Measurements from ENCODE around the gene C13orf46.
"Not testable (repeated sequence)": the region's sequence is repeated elsewhere in the genome, so short reads cannot be mapped to it uniquely, and the experiment has no call there.

The C13orf46 gene

DNA sequence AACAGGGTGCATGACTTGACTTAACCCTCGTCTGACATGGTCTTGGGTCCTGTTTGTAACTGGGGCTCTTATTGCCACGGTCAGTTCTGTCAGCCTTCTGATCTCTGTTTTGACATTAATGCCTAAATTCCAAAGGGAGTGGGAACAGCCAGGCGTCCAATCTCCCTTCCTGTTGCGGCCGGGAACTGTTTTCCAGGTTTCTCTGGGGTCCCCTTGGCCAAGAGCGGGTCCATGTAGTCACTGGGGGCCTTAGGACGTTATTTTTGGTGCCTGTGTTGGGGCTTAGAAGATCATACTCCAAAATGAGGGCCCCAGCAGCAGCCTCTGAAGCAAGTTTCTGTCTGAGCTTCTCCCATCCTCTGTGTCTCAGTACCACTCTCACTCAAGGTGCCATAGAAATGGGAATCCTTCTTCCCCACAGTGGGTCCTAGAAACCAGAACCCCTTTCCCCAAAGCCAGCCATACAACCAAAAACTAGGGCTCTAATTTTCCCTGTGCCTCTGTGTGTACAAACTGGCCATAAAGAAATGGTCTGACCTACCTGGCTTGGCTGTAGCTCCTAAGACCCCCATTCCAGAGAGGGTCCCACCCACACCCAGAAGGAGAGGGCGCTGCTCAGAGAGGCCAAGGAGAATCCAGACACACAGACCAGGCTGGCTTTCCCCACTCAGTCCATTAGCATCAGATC is 50.4 kb downstream of the C13orf46 start:
- DNase-seq (ENCODE audit: low read depth), result no peak

DNA sequence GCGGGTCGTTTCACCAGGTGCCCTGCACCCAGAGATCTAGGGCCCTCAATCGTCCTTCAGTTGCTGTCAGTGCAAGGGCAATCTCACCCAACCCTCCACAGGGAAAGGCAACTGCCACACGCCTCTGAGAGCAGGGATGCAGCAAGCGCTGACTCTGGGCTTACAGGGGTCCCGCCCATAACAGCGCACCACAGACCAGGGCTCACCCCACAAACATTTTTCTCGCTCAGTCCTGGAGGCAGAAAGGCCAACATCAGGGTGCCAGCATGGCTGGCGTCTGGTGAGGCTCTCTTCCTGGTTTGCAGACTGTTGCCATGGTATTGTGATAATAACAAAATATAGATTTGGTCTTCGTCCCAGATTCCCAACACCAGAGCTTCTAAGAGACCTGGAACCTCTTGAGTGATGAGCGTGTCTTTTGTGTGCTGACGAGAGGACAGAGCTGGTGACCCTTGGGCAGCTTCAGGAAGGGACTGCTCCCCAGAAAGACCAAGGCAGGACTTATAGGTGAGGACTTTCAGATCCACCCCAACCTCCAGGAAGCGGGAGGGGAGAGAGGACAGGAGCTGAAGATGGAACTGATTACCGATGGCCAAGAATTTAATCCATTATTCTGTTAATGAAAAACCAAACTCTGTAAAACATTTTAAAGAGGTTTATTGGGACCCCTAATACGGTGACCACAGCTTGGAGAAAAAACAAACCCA is 51.3 kb downstream of the C13orf46 start:
- DNase-seq (ENCODE audit: low read depth), result no peak

DNA sequence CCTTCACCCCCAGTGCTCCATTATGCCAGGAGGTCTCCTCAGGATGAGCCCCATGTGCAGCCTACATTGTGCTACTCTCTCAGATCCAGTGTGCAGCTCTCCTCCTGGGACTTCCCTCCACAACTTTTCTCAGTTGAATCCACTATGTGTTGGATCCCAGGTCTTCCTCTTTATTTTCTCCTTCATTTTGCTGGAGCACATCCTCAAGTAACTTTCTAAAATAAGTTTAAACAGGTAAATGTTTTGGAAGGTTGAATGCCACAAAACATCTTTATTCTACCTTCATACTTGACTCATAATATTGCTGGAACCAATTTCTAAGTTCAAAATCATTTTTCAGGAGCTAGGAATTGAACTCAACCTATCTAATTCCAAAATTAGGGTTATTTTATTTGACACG is 52.1 kb downstream of the C13orf46 start:
- no peak for DNase-seq (ENCODE audit: low read depth)

DNA sequence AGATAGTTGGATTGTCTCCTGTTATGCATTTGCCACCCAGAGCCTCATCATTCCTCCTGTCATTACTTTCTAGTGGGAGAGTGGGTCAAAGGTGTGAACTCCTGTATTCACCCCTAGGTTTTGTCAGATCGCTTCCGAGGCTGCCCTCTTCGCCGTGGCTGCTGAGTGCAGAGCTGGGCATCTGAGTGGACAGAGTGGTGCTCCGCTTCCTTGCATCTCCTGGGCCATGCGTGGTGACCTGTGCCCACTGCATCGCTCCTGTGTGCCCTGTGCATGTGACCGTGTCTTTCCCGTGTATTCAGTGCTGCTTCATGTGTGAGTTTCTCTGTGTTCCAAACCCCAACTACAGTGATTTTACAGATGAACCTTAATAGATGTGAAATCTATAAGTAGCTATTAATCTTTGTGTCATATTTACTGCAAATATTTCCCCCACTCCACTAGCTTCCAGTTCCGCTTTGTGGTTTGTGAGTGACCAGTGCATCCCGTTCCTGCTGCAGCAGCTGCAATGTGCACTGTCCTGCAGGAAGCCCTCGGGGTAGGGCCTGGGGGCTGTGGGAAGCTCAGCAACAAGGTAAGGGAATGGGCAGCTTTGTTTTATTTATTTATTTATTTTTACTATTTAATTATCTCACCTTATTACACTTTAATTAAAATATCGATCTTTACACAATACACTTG is 53.1 kb downstream of the C13orf46 start:
- DNase-seq (ENCODE audit: low read depth), result no peak

DNA sequence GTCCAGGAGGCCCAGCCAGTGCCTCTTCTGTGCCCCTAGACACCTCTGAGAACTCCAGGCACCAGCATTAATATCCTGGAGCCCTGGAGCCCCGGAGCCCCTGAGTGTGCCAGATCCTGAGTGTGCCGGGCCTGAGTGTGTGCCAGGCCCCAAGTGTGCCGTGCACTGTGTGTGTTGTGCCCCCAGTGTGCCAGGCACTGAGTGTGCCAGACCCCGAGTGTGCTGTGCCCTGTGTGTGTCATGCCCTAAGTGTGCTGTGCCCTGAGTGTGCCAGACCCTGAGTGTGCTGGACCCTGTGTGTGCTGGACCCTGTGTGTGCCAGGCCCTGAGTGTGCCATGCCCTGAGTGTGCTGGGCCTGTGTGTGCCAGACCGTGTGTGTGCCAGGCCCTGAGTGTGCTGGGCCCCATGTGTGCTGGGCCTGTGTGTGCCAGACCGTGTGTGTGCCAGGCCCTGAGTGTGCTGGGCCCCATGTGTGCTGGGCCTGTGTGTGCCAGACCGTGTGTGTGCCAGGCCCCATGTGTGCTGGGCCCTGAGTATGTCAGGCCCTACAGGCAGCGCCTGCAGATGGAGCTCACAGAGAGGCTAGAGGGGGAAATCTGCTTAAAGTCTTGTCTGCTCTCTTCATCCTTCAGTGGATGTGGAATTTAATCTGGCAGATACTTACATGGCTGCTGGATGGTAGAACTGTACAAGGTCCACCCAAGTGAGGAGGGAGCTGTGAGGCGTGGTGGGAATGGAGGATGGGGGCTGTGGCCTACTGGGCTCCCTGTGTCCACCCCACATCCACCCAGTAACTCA is 53.9 kb downstream of the C13orf46 start:
- no peak for DNase-seq (ENCODE audit: low read depth)

DNA sequence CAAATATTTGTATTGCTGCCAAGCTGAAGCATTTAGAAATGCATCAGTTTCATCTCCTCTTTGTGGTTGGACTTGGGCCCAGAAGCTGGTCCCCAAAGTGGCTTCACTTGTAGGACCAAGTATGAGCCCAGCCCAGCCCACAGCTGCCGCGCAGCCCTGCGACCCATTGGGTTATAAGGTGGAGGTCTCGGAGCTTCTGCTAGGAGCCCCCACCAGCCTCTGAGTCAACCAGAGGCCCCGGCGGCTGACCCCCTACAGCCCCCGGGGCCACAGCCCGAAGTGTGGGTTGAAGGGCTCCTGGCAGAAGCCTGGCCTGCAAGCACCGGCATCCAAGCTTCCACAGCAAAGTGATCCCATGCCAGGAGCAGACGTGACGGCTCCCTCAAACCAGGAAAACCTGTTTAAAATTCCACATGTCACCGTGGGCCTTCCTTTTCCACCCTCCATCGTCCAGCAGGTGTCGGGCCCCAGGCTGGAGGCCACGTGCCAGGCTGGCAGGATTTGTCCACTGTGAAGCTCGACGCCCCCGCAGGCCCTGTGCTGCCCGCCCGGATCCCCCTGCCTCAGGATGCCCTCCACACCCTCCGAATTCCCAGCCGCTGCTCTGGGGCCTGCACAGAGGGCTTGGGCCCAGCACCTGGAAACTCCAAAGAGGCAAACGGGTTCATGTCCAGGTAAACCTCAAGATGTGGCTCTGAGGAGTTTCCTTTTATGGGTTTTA is 54.7 kb downstream of the C13orf46 start:
- DNase-seq (ENCODE audit: low read depth), result no peak

DNA sequence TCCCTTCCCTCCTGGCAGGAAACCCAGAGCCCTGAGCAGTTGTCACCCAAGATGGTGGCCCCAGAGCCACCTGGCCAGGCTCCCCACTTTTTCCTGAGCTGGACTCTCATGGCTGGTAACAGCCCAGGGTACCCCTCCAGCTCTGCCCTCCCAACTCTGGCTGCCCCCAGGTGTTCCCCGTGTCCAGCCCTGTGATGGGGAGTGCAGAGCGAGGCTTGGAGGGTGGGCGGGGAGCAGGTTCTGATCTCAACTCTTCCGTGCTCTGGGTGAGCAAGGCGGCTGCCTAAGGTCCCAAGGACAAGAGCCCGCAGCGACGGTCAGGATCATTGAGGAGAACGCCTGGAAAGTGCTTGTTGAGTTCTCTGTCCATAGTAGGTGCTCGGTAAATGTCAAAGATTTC is 55.3 kb downstream of the C13orf46 start:
- no peak for DNase-seq (ENCODE audit: low read depth)

DNA sequence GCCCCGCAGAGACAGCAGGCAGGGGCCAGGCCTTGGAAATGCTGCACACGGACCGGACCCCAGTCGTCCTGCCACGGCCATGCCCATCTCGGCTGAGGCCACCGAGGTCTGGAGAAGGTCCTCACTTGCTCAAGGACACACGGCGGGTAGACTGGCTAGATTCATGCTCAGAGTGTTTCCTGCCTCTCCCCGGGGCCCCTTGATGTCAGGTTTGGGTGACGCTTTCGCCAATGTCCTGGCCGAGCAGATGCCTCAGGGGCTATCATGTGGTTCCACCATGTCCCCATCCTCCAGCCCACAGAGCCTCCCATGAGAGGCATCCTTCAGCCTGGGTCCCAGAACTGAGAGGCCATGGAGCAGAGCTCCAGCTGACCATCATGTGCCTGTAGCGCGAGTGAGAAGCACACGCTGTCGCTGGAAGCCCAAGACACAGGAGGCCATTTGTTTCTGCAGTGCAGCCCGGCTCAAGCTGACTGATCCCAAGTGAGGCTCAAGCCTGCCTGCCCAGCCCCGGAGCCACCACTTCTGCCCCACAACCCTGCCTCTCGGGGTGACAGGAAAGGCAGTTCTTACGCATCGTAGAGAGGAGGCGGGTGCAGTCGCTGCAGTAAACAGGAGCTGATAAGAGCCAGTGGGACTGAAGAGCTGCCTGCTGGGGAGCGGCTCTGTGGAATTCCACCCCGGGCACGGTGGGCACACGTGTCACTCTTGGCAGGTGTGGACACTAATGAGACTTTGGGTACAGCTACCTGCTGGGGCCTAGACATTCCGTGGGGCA is 56.1 kb downstream of the C13orf46 start:
- DNase-seq (ENCODE audit: low read depth), result no peak

DNA sequence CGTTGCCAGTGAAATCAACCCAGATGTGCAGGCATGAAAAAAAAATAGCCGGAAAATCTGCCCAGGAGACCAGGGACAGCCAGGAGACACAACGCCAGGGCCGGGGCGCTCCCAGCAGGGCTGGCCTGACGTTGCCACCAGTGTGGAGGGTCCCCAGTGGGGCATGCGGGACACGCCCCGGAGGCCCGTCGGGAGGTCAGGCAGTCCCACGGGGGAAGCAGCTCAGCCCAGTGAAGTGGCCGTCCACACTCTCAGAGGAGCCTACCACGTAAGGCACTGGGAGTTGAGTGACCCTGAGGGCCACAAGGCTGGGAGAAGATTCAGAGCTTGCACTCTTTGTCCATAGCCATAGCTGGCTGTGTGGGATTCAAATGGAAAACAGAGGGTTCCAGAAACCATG is 56.8 kb downstream of the C13orf46 start:
- no peak for DNase-seq (ENCODE audit: low read depth)

DNA sequence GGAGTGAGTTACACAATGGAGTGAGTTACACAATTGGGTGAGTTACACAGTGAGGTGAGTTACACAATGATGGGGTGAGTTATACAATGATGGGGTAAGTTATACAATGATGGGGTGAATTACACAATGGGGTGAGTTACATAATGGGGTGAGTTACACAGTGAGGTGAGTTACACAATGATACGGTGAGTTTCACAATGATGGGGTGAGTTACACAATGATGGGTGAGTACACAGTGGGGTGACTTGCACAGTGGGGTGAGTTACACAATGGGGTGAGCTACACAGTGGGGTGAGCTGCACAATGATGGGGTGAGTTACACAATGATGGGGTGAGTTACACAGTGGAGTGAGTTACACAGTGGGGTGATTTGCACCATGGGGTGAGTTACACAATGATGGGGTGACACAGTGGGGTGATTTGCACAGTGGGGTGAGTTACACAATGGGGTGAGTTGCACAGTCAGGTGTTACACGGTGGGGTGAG is 57.5 kb downstream of the C13orf46 start:
- no peak for DNase-seq (ENCODE audit: low read depth)

DNA sequence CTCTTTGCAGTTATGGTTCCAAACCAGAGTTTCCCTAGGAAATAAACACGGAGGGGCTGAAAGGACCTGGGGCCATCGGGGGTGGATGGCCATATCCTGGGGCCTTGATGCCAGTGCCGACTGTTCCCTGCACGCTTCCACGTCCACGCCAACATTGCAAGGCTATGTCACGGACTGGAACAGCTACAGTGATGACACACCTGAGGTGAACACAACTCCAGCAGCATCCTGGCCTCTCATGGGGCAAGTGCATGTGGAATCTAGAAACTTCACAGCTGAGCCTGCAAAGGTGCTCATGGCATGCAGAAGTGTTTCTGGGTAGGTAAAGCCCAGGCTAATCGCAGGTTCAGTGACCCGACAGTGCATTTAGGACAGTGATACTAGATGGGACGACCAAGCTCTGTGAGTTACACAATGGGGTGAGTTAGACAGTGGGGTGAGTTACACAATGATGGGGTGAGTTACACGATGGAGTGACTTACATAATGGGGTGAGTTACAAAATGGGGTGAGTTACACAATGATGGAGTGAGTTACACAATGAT is 58.0 kb downstream of the C13orf46 start:
- DNase-seq (ENCODE audit: low read depth), result no peak

DNA sequence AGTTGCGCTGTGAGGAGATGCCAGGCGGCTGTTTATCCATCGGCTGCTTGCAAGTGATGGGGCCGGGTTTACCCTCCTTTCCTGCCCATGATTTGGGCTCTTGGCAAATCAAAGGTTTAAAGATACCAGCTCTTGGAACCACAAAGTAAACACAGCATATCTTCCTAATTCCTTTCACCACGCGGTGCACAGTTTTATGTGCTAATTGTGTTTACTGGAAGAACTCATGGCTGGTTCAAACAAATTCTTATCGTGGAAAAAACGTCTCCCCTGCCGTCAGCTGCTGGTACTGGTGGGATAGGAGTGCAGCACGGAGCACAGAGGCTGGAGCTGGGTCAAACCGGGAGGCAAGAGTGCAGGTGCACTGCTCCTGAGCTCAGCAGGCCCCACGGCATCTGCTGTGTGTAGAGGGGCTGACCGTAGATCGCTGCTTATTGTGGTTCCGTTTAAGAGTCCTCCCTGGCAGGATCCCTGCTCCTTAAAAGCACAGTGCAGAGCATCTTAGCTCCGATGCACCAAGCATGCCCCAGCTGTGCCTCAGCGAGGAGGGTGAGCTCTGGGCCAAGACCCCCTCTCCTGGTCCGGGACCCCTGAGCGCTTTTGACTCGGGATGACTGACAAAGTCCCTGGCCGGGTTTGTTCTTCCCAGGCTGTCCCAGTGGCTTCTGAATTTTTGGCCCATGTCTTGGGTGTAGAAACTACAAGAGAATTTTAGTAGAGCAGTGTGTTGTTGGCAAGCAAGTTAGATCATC is 58.7 kb downstream of the C13orf46 start:
- no peak for DNase-seq (ENCODE audit: low read depth)

DNA sequence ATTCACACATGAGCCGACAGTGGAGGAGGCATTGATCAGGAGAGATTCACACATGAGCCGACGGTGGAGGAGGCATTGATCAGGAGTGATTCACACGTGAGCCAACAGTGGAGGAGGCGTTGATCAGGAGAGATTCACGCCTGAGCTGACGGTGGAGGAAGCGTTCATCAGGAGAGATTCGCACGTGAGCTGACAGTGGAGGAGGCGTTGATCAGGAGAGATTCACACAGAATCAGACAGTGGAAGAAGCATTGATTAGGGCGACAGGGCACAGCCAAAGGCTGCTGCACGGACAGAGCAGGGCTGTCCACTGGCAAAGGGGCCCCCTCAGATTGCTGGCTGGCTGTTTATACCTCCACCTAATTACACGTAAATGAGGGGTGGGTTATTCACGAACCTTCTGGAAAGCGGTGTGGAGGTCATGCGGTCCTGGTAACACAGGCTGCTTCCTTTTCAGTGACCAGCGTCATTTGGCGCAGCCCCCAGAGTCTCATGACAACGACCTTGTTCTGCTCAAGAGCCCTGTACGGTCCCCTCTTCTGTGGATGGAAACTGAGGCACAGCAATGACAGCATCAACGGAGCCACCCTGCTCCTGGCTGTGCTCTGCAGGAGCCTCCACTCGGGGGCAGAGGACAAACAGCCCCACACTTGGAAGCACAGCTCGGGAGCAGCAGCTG is 59.4 kb downstream of the C13orf46 start:
- DNase-seq (ENCODE audit: low read depth), result no peak

DNA sequence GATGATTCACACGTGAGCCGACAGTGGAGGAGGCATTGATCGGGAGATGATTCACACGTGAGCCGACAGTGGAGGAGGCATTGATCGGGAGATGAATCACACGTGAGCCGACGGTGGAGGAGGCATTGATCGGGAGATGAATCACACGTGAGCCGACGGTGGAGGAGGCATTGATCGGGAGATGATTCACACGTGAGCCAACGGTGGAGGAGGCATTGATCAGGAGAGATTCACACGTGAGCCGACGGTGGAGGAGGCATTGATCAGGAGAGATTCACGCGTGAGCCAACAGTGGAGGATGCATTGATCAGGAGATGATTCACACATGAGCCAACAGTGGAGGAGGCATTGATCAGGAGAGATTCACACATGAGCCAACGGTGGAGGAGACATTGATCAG is 60.0 kb downstream of the C13orf46 start:
- not testable (repeated sequence) for DNase-seq (ENCODE audit: low read depth)

DNA sequence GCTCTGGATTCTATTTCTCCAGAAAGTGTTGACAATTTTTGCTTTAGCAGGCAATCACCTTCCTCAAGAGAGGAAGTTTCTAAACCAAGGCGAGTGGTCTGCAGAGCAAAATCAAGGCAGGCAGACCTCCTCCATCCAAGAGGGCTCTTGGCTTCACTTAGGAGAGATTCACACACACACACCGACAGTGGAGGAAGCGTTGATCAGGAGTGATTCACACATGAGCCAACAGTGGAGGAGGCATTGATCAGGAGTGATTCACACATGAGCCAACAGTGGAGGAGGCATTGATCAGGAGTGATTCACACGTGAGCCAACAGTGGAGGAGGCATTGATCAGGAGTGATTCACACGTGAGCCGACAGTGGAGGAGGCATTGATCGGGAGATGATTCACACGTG is 60.5 kb downstream of the C13orf46 start:
- not testable (repeated sequence) for DNase-seq (ENCODE audit: low read depth)

DNA sequence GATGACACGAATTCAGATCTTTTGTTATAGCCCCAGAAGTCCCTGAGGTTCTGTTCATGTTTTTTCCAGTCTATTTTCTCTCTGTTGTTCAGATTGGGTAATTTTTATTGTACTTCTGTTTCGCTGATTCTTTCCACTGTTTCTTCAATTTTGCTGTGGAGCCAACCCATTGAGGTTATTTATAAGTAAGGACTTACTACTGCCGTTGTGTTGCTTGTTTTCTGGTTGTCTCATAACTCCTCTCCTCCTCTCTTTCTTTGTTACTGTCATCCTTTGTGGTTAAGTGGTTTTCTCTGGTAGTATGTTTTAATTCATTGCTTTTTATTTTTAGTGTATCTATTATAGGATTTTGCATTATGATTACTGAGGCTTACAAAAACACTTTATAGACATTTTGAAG is 61.3 kb downstream of the C13orf46 start:
- no peak for DNase-seq (ENCODE audit: low read depth)

DNA sequence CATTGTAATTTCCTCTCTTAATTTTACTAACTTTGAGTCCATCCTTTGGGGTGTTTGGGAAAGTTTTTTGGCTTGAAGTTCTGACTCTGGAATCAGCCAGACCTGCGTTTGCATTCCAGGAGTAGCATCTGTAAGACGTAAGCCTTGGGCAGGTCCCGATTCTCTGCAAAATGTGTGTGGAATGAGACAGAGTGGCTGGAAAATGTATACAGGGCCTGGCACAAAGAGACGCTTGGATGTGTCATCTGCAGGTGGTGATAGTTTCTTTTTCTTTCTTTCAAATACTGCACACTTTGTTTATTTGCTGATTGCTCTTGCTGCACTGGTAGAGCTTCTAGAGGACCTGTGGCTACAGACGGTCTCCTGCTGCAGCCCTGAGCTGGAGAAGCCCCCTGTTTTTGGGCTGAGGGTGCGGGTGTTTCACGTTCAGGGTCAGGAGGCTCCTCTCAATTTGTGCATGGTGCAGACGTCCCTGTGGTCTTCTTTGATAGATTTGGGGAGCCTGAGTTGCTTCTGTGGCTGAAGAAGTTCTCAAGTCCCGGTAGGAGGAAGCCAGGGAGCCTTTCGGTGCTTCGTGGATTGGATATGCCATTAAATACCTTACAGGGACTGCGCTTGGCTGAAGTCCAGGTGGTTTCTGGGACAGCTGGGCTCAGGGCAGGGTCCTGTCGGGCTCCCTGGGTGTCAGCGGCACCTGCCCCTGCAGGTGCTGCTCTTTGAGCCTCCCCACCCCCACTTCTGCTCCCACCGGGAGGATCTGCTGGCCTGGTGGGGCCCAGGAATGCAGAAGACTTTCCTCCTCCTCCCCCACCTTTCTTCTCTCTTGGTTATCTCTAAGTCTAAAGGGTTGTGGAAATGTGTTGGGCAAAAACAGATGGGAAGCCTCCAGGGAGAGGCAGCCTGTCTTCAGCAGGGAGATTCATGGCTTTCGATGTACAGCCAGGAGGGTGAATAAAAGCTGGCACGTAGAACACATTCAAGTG is 66.0 kb downstream of the C13orf46 start:
- no peak for DNase-seq (ENCODE audit: low read depth)

DNA sequence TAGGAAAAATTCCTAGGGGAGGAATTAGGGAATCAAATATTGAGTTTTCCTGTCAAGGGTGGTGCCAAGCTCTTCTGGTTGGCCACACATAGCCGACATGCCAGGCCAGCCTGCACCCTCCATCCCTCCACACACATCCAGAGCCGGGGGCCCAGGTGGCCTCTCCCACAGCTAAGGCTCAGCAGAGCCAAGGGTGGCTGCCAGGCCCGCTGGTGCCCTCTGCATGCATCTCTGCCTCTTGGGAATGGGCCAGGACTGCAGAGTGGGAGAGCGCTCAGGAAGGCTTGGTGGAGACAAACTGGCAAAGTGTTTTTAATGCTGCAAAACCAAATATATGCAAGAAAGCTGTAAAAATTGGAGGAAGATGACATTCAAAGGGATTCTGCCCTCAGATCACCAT is 67.3 kb downstream of the C13orf46 start:
- no peak for DNase-seq (ENCODE audit: low read depth)
